Endothelial cell (in vitro differentiated cells): ENCODE measurements around the gene CHMP6. TPM values are rescaled to one million over a fixed set of nuclear protein-coding genes. Genes with fewer than 3 reads are reported as not detected.

Experiments
- DNase-seq: peaks from one replicate; pipeline ENCODE4 v3.0.0; 2021; ENCODE audit warnings: low spot score
- H3K27ac Mint-ChIP-seq: one replicate; pipeline ENCODE4 v1.8.0; 2021; ENCODE audit warnings: mixed read lengths, inconsistent platforms; ENCODE audit not compliant: unreplicated experiment
- H3K27me3 Mint-ChIP-seq: one replicate; pipeline ENCODE4 v1.8.0; 2021; ENCODE audit warnings: mild to moderate bottlenecking, moderate library complexity, mixed read lengths, inconsistent platforms; ENCODE audit not compliant: unreplicated experiment
- H3K36me3 Mint-ChIP-seq: one replicate; pipeline ENCODE4 v1.8.0; 2021; ENCODE audit warnings: mild to moderate bottlenecking, low read depth, mixed read lengths, inconsistent platforms; ENCODE audit not compliant: unreplicated experiment
- H3K4me1 Mint-ChIP-seq: one replicate; pipeline ENCODE4 v1.8.0; 2021; ENCODE audit warnings: mild to moderate bottlenecking, mixed read lengths, inconsistent platforms; ENCODE audit not compliant: unreplicated experiment
- H3K4me3 Mint-ChIP-seq: one replicate; pipeline ENCODE4 v1.8.0; 2021; ENCODE audit warnings: mild to moderate bottlenecking, mixed read lengths, inconsistent platforms; ENCODE audit not compliant: unreplicated experiment
- H3K9me3 Mint-ChIP-seq: one replicate; pipeline ENCODE4 v1.8.0; 2021; ENCODE audit warnings: mixed read lengths, inconsistent platforms; ENCODE audit not compliant: unreplicated experiment
- total RNA-seq: library from RNA; stranded (reverse); fragmentation: NEBNext Ultra II Directional; extraction: Animal tissue kit (Norgen Biotek cat#: 25700); gene quantifications from one replicate; pipeline ENCODE4 v1.2.1, GENCODE V29; 2021; ENCODE audit not compliant: unreplicated experiment
- TF ChIP-seq, protein P1 (sequence below): fragments of 200-600 bp; sonication (generic); IDR thresholded peaks from one replicate; pipeline ENCODE4 v1.5.0; 2021; ENCODE audit warnings: antibody characterized with exemption; ENCODE audit not compliant: unreplicated experiment

CHMP6 gene
- total RNA-seq, 1 donor from 2014 or later, result 34.3 TPM

DNA sequence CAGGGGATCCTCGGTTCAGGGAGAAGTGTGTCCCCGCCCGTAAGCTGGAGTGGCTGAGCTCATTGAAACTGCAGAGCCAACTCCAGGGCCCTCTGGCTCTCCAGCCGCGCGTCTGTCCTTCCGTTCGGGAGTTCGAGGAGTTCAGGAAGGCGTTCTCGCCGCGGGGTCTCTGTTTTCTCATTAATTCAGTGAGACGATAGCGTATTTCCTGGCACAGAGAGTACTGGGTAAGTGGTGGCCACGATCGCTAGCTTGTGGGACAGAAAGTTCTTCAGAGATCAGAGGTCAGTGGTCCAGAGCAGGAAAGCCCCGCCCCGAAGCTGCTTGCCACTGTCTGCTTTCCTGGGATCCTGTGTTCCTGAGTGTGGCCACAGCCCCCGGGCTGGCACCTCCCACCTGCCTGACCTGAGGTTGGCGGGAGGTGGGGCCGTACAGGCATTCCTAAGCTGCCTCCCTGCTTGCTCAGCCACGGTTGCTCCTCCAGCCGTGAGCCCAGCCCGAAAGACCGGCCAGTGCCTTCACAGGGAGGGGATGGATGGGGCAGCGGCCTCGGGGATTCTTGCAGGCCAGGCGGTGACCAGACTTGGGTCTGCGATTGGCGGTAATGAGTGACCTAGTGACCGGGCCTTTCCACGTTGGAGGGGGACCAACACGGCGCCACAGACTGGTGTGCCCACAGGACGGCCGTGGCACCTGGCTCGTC lies 52.2 kb downstream of the CHMP6 start:
- Mint-ChIP-seq H3K4me3 (no peak overlapping the region), H3K4me1 (peaks cover 47% of the 10 kb centered on the region)

DNA sequence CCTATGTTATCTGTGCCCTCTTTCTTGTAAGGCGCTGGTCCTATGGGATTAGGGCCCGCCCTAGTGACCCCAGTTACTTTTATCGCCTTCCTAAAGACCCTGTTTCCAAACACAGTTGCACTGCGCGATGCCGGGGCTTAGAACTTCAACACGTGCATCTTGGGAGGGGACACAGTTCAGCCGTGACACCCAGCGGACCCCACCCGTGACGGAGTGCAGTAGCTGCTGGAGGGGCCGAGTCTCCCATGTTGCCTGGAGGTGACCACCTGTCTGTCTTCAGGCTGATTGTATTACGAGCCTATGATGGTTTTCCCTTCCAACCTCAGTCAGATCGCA lies 52.8 kb downstream of the CHMP6 start:
- peak overlapping the region; percentile 76 for H3K4me3 Mint-ChIP-seq

More for the DNA sequence above, 52.2 kb downstream of the CHMP6 start:
- Mint-ChIP-seq H3K9me3 (no peaks in the 10 kb centered on the region), H3K36me3 (no peaks in the 10 kb centered on the region), H3K27ac (peak overlapping the region; percentile 97), H3K27me3 (peaks cover 16% of the 10 kb centered on the region)
- DNase-seq, result no peak
- TF ChIP-seq, protein P1, sequence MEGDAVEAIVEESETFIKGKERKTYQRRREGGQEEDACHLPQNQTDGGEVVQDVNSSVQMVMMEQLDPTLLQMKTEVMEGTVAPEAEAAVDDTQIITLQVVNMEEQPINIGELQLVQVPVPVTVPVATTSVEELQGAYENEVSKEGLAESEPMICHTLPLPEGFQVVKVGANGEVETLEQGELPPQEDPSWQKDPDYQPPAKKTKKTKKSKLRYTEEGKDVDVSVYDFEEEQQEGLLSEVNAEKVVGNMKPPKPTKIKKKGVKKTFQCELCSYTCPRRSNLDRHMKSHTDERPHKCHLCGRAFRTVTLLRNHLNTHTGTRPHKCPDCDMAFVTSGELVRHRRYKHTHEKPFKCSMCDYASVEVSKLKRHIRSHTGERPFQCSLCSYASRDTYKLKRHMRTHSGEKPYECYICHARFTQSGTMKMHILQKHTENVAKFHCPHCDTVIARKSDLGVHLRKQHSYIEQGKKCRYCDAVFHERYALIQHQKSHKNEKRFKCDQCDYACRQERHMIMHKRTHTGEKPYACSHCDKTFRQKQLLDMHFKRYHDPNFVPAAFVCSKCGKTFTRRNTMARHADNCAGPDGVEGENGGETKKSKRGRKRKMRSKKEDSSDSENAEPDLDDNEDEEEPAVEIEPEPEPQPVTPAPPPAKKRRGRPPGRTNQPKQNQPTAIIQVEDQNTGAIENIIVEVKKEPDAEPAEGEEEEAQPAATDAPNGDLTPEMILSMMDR, result no peak

DNA sequence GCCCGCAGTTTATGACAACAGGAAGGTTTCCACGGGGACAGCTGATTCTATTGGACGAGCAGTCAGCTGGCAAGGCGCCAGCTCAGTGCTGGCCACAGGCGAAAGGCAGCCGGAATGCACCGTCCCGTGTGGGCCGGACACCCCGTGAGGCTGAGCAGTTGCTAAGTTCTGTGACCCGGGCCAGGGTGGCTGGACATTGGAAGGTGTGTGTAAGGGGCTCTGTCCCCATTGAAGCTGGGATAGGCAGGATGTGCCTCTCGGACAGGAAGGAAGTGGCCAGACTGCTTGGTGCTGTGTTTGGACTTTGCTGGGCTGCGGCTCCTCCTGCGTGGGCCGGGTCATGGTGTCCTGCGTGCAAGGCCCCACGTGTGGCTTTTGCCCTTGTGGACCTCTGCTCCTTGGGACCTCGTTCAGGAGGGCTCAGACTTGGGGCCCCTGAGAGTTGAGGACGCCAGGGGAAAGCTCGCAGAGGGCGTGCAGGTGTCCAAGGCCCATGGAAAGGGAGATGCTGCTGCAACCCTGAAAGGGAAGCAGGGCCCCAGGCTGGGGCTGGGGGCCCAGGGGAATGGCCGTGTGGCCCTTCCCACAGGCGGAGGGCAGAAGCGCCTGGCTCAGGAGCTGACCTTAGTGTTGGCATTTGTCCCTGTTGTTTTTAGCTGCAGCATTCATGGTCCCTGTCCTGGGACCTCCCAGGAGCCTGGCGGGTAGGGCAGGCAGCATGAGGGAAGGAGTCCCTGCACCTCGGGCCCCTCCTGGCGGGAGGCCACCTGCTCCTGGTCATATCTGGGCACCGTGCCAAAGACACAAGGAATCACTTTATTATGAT lies 53.3 kb downstream of the CHMP6 start:
- TF ChIP-seq, protein P1, result no peak
- peak; percentile 62 for DNase-seq

More for the DNA sequence above, 52.8 kb downstream of the CHMP6 start:
- Mint-ChIP-seq H3K27me3 (peaks cover 16% of the 10 kb centered on the region), H3K36me3 (no peaks in the 10 kb centered on the region), H3K9me3 (no peaks in the 10 kb centered on the region), H3K4me1 (peaks cover 51% of the 10 kb centered on the region), H3K27ac (peak overlapping the region; percentile 97)
- no peak for DNase-seq
- TF ChIP-seq, protein P1, result no peak

DNA sequence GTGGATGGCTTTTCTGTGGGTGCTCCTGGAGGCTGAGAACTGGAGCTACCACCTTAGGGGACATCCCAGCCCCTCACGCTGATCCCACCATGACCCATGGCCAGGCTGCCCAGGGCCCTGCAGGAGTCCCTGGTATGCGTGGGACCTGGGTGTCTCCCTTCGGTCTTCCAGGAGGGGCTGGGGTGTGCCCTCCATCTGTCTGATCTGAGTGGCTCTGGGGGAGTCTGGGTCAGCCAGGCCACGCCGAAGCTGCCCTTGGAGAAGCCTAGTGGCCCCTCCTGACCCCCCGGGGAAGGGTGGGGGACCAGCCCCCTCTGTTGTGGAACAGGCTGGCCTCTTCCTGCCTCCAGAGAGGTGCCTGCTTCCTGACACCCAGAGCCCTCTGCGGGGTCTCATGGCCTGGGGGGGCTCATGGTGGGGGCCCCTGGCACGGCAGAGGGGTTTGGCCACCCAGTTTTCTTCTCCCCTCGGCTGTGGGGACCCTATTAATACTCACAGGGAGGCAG lies 54.0 kb downstream of the CHMP6 start:
- Mint-ChIP-seq H3K4me1 (peaks cover 59% of the 10 kb centered on the region), H3K27ac (peak overlapping the region; percentile 52), H3K27me3 (peaks cover 16% of the 10 kb centered on the region), H3K9me3 (no peaks in the 10 kb centered on the region), H3K36me3 (no peaks in the 10 kb centered on the region), H3K4me3 (no peak overlapping the region)
- TF ChIP-seq, protein P1, result no peak
- no peak for DNase-seq

More for the DNA sequence above, 53.3 kb downstream of the CHMP6 start:
- H3K36me3 Mint-ChIP-seq, result no peaks in the 10 kb centered on the region
- no peaks in the 10 kb centered on the region for H3K9me3 Mint-ChIP-seq
- peaks cover 16% of the 10 kb centered on the region for H3K27me3 Mint-ChIP-seq
- H3K4me3 Mint-ChIP-seq, result peak overlapping the region; percentile 76
- peaks cover 54% of the 10 kb centered on the region for H3K4me1 Mint-ChIP-seq
- H3K27ac Mint-ChIP-seq, result peak overlapping the region; percentile 97
